ENCODE measurements around the gene EPO. TPM values are rescaled to one million over a fixed set of nuclear protein-coding genes. Genes with fewer than 3 reads are reported as not detected.
"Not testable (repeated sequence)": the region's sequence is repeated elsewhere in the genome, so short reads cannot be mapped to it uniquely, and the experiment has no call there.

EPO gene
- total RNA-seq, 1 donor from 2014 or later, result not detected

- H3K4me3 ChIP-seq (ENCODE audit: low read length in 3 of 3), result peak overlapping the region; percentile 90 to 97 (median 96)
- peaks cover 0 to 7% (median 7%) of the 10 kb centered on the region in 3 donors for H3K36me3 ChIP-seq (ENCODE audit: control insufficient read depth in 3 of 3, insufficient read depth in 3 of 3, low read length in 3 of 3)
- peaks cover 18 to 26% (median 23%) of the 10 kb centered on the region in 3 donors for H3K4me1 ChIP-seq (ENCODE audit: control insufficient read depth in 3 of 3, insufficient read depth in 3 of 3, low read length in 3 of 3)
- no peaks in the 10 kb centered on the region for H3K27me3 ChIP-seq (ENCODE audit: control insufficient read depth in 3 of 3, insufficient read depth in 3 of 3, low read length in 3 of 3)
- H3K27ac ChIP-seq (ENCODE audit: low read depth, low read length), result peak overlapping the region; percentile 95
- peak overlapping the region; percentile 85 to 96 (median 91) for H3K9ac ChIP-seq (ENCODE audit: low read depth in 1 of 3, low read length in 3 of 3)
- H3K9me3 ChIP-seq (ENCODE audit: control insufficient read depth in 3 of 3, low read length in 3 of 3), result no peaks in the 10 kb centered on the region
Measured at GRCh38 chr7:100705320-100705752, 14.9 kb upstream of the EPO start.

- H3K4me1 ChIP-seq (ENCODE audit: control insufficient read depth in 3 of 3, insufficient read depth in 3 of 3, low read length in 3 of 3), result peaks cover 18 to 26% (median 23%) of the 10 kb centered on the region in 3 donors
- peak within 1 kb of the TSS; percentile 87 to 96 (median 91) for H3K9ac ChIP-seq (ENCODE audit: low read depth in 1 of 3, low read length in 3 of 3)
- H3K36me3 ChIP-seq (ENCODE audit: control insufficient read depth in 3 of 3, insufficient read depth in 3 of 3, low read length in 3 of 3), result peaks cover 0 to 7% (median 7%) of the 10 kb centered on the region in 3 donors
- H3K9me3 ChIP-seq (ENCODE audit: control insufficient read depth in 3 of 3, low read length in 3 of 3), result no peaks in the 10 kb centered on the region
- H3K4me3 ChIP-seq (ENCODE audit: low read length in 3 of 3), result peak within 1 kb of the TSS; percentile 90 to 97 (median 96)
- no peaks in the 10 kb centered on the region for H3K27me3 ChIP-seq (ENCODE audit: control insufficient read depth in 3 of 3, insufficient read depth in 3 of 3, low read length in 3 of 3)
- peak within 1 kb of the TSS; percentile 95 for H3K27ac ChIP-seq (ENCODE audit: low read depth, low read length)
Measured at GRCh38 chr7:100705753-100706671, 14.3 kb upstream of the EPO start, which contains the start of gene POP7. POP7 (plus strand) TSS chr7:100706121; CDS start chr7:100706831, 710 bp downstream.

- Histone ChIP-seq H3K4me3 (ENCODE audit: low read length in 3 of 3) (peak overlapping the region; percentile 90 to 97 (median 96)), H3K9ac (ENCODE audit: low read depth in 1 of 3, low read length in 3 of 3) (peak overlapping the region; percentile 87 to 96 (median 91)), H3K9me3 (ENCODE audit: control insufficient read depth in 3 of 3, low read length in 3 of 3) (no peaks in the 10 kb centered on the region), H3K27ac (ENCODE audit: low read depth, low read length) (peak overlapping the region; percentile 95), H3K36me3 (ENCODE audit: control insufficient read depth in 3 of 3, insufficient read depth in 3 of 3, low read length in 3 of 3) (peaks cover 0 to 7% (median 7%) of the 10 kb centered on the region in 3 donors), H3K4me1 (ENCODE audit: control insufficient read depth in 3 of 3, insufficient read depth in 3 of 3, low read length in 3 of 3) (peaks cover 18 to 26% (median 23%) of the 10 kb centered on the region in 3 donors), H3K27me3 (ENCODE audit: control insufficient read depth in 3 of 3, insufficient read depth in 3 of 3, low read length in 3 of 3) (no peaks in the 10 kb centered on the region)
Measured at GRCh38 chr7:100706672-100707311, 13.5 kb upstream of the EPO start.

- H3K27me3 ChIP-seq (ENCODE audit: control insufficient read depth in 3 of 3, insufficient read depth in 3 of 3, low read length in 3 of 3), result no peaks in the 10 kb centered on the region
- no peak overlapping the region for H3K27ac ChIP-seq (ENCODE audit: low read depth, low read length)
- no peak overlapping the region for H3K4me3 ChIP-seq (ENCODE audit: low read length in 3 of 3)
- peaks cover 0 to 7% (median 7%) of the 10 kb centered on the region in 3 donors for H3K36me3 ChIP-seq (ENCODE audit: control insufficient read depth in 3 of 3, insufficient read depth in 3 of 3, low read length in 3 of 3)
- H3K4me1 ChIP-seq (ENCODE audit: control insufficient read depth in 3 of 3, insufficient read depth in 3 of 3, low read length in 3 of 3), result peaks cover 18 to 26% (median 23%) of the 10 kb centered on the region in 3 donors
- H3K9ac ChIP-seq (ENCODE audit: low read depth in 1 of 3, low read length in 3 of 3), result no peak overlapping the region
- H3K9me3 ChIP-seq (ENCODE audit: control insufficient read depth in 3 of 3, low read length in 3 of 3), result no peaks in the 10 kb centered on the region
Measured at GRCh38 chr7:100708395-100708794, 11.9 kb upstream of the EPO start.

GRCh38 chr7:100710452-100710851 lies 9.8 kb upstream of the EPO start:
- H3K9me3 ChIP-seq (ENCODE audit: control insufficient read depth in 3 of 3, low read length in 3 of 3), result no peaks in the 10 kb centered on the region
- no peaks in the 10 kb centered on the region for H3K27me3 ChIP-seq (ENCODE audit: control insufficient read depth in 3 of 3, insufficient read depth in 3 of 3, low read length in 3 of 3)

GRCh38 chr7:100711369-100711768 lies 8.9 kb upstream of the EPO start:
- Histone ChIP-seq H3K4me1 (ENCODE audit: control insufficient read depth in 3 of 3, insufficient read depth in 3 of 3, low read length in 3 of 3) (peaks cover 10 to 14% (median 12%) of the 10 kb centered on the region in 3 donors), H3K27me3 (ENCODE audit: control insufficient read depth in 3 of 3, insufficient read depth in 3 of 3, low read length in 3 of 3) (no peaks in the 10 kb centered on the region), H3K36me3 (ENCODE audit: control insufficient read depth in 3 of 3, insufficient read depth in 3 of 3, low read length in 3 of 3) (peaks cover 0 to 7% (median 7%) of the 10 kb centered on the region in 3 donors), H3K9ac (ENCODE audit: low read depth in 1 of 3, low read length in 3 of 3) (no peak overlapping the region), H3K9me3 (ENCODE audit: control insufficient read depth in 3 of 3, low read length in 3 of 3) (no peaks in the 10 kb centered on the region), H3K4me3 (ENCODE audit: low read length in 3 of 3) (no peak overlapping the region), H3K27ac (ENCODE audit: low read depth, low read length) (no peak overlapping the region)

More at GRCh38 chr7:100710452-100710851, 9.8 kb upstream of the EPO start:
- Histone ChIP-seq H3K4me1 (ENCODE audit: control insufficient read depth in 3 of 3, insufficient read depth in 3 of 3, low read length in 3 of 3) (peaks cover 13 to 17% (median 15%) of the 10 kb centered on the region in 3 donors), H3K4me3 (ENCODE audit: low read length in 3 of 3) (no peak overlapping the region), H3K27ac (ENCODE audit: low read depth, low read length) (no peak overlapping the region), H3K9ac (ENCODE audit: low read depth in 1 of 3, low read length in 3 of 3) (no peak overlapping the region), H3K36me3 (ENCODE audit: control insufficient read depth in 3 of 3, insufficient read depth in 3 of 3, low read length in 3 of 3) (peaks cover 0 to 7% (median 7%) of the 10 kb centered on the region in 3 donors)

- H3K4me1 ChIP-seq (ENCODE audit: control insufficient read depth in 3 of 3, insufficient read depth in 3 of 3, low read length in 3 of 3), result no peaks in the 10 kb centered on the region
- no peak overlapping the region for H3K9ac ChIP-seq (ENCODE audit: low read depth in 1 of 3, low read length in 3 of 3)
- H3K27me3 ChIP-seq (ENCODE audit: control insufficient read depth in 3 of 3, insufficient read depth in 3 of 3, low read length in 3 of 3), result peaks cover 4 to 10% (median 7%) of the 10 kb centered on the region in 3 donors
- H3K27ac ChIP-seq (ENCODE audit: low read depth, low read length), result no peak overlapping the region
- H3K4me3 ChIP-seq (ENCODE audit: low read length in 3 of 3), result no peak overlapping the region
- H3K9me3 ChIP-seq (ENCODE audit: control insufficient read depth in 3 of 3, low read length in 3 of 3), result no peaks in the 10 kb centered on the region
- no peaks in the 10 kb centered on the region for H3K36me3 ChIP-seq (ENCODE audit: control insufficient read depth in 3 of 3, insufficient read depth in 3 of 3, low read length in 3 of 3)
Measured at GRCh38 chr7:100714725-100715124, 5.5 kb upstream of the EPO start.

GRCh38 chr7:100717073-100717472 lies 3.2 kb upstream of the EPO start:
- not testable (repeated sequence) for H3K27ac ChIP-seq (ENCODE audit: low read depth, low read length); H3K9me3 ChIP-seq (ENCODE audit: control insufficient read depth in 3 of 3, low read length in 3 of 3); H3K36me3 ChIP-seq (ENCODE audit: control insufficient read depth in 3 of 3, insufficient read depth in 3 of 3, low read length in 3 of 3)

GRCh38 chr7:100719523-100720278 lies 567 bp upstream of the EPO start:
- H3K27me3 ChIP-seq (ENCODE audit: control insufficient read depth in 3 of 3, insufficient read depth in 3 of 3, low read length in 3 of 3), result peaks cover 35 to 51% (median 43%) of the 10 kb centered on the region in 3 donors
- H3K9me3 ChIP-seq (ENCODE audit: control insufficient read depth in 3 of 3, low read length in 3 of 3), result no peaks in the 10 kb centered on the region
- no peak overlapping the region for H3K9ac ChIP-seq (ENCODE audit: low read depth in 1 of 3, low read length in 3 of 3)
- H3K27ac ChIP-seq (ENCODE audit: low read depth, low read length), result no peak overlapping the region
- no peak overlapping the region for H3K4me3 ChIP-seq (ENCODE audit: low read length in 3 of 3)
- H3K36me3 ChIP-seq (ENCODE audit: control insufficient read depth in 3 of 3, insufficient read depth in 3 of 3, low read length in 3 of 3), result no peaks in the 10 kb centered on the region
- no peaks in the 10 kb centered on the region for H3K4me1 ChIP-seq (ENCODE audit: control insufficient read depth in 3 of 3, insufficient read depth in 3 of 3, low read length in 3 of 3)

More at GRCh38 chr7:100717073-100717472, 3.2 kb upstream of the EPO start:
- peaks cover 22 to 34% (median 27%) of the 10 kb centered on the region in 3 donors for H3K27me3 ChIP-seq (ENCODE audit: control insufficient read depth in 3 of 3, insufficient read depth in 3 of 3, low read length in 3 of 3)
- not testable (repeated sequence) for H3K9ac ChIP-seq (ENCODE audit: low read depth in 1 of 3, low read length in 3 of 3); H3K4me1 ChIP-seq (ENCODE audit: control insufficient read depth in 3 of 3, insufficient read depth in 3 of 3, low read length in 3 of 3); H3K4me3 ChIP-seq (ENCODE audit: low read length in 3 of 3)
